Fibroblast of mammary gland (primary cell): ENCODE measurements around the gene CXCL9.
"Not testable (repeated sequence)": the region's sequence is repeated elsewhere in the genome, so short reads cannot be mapped to it uniquely, and the experiment has no call there.

Experiments used
- DNase-seq: peaks from one replicate; pipeline ENCODE4 v3.0.0-alpha.2; 2010; ENCODE audit warnings: low read depth
- H3K4me3 ChIP-seq: 2 replicates; pipeline ENCODE4 v1.5.1; 2011; ENCODE audit warnings: low read depth, mild to moderate bottlenecking, low read length, moderate library complexity; ENCODE audit not compliant: control insufficient read depth
- CTCF ChIP-seq: conservative IDR thresholded peaks from 2 replicates; pipeline ENCODE4 v1.5.1; 2011; ENCODE audit warnings: low read depth, low read length, inconsistent platforms; ENCODE audit not compliant: control insufficient read depth, insufficient read depth

Gene CXCL9

GRCh38 chr4:75985116-75985515 lies 22.2 kb downstream of the CXCL9 start:
- TF ChIP-seq CTCF: peak; percentile 5
- DNase-seq: peak; percentile 99
- no peak overlapping the region for H3K4me3 ChIP-seq

- no peak for TF ChIP-seq CTCF
- H3K4me3 ChIP-seq: no peak overlapping the region
- DNase-seq: no peak
These were observed 26.7 kb downstream of the CXCL9 start for GRCh38 chr4:75980576-75980975.

- H3K4me3 ChIP-seq: no peak overlapping the region
- no peak for DNase-seq
- TF ChIP-seq CTCF: no peak
These were observed 31.1 kb downstream of the CXCL9 start for GRCh38 chr4:75976177-75976576.

GRCh38 chr4:75973766-75974165 lies 33.5 kb downstream of the CXCL9 start:
- TF ChIP-seq CTCF: no peak
- no peak overlapping the region for H3K4me3 ChIP-seq
- DNase-seq: no peak

GRCh38 chr4:75968084-75968483 lies 39.2 kb downstream of the CXCL9 start:
- TF ChIP-seq CTCF: no peak
- no peak overlapping the region for H3K4me3 ChIP-seq
- no peak for DNase-seq

- no peak for DNase-seq
- no peak overlapping the region for H3K4me3 ChIP-seq
- TF ChIP-seq CTCF: no peak
These were observed 43.8 kb downstream of the CXCL9 start for GRCh38 chr4:75963558-75963957.

- DNase-seq, H3K4me3 ChIP-seq: not testable (repeated sequence)
These were observed 45.2 kb downstream of the CXCL9 start for GRCh38 chr4:75962072-75962471.

- peak; percentile 12 for DNase-seq
- not testable (repeated sequence) for H3K4me3 ChIP-seq
These were observed 48.8 kb downstream of the CXCL9 start for GRCh38 chr4:75958546-75958945.

- DNase-seq: not testable (repeated sequence)
These were observed 52.5 kb downstream of the CXCL9 start for GRCh38 chr4:75954811-75955210.

More at GRCh38 chr4:75954811-75955210, 52.5 kb downstream of the CXCL9 start:
- not testable (repeated sequence) for H3K4me3 ChIP-seq
